KMS-11 (cell line): ENCODE measurements around the gene GALNT4.

ENCODE experiments used
- H2AFZ ChIP-seq: fragments of 200-600 bp; sonication (generic); 2 replicates; pipeline ENCODE4 v1.6.1; 2016; ENCODE audit warnings: antibody characterized with exemption, mixed run types, low read depth
- H3K27ac ChIP-seq: fragments of 200-600 bp; sonication (generic); 2 replicates; pipeline ENCODE4 v1.6.1; 2016; ENCODE audit warnings: mild to moderate bottlenecking, mixed run types
- H3K27me3 ChIP-seq: fragments of 200-600 bp; sonication (generic); 2 replicates; pipeline ENCODE4 v1.6.1; 2017; ENCODE audit warnings: mild to moderate bottlenecking, low read depth, mixed run types, moderate library complexity; ENCODE audit not compliant: insufficient read depth
- H3K36me3 ChIP-seq: fragments of 200-600 bp; sonication (generic); 2 replicates; pipeline ENCODE4 v1.6.1; 2017; ENCODE audit warnings: mild to moderate bottlenecking, mixed run types; ENCODE audit not compliant: insufficient read depth
- H3K4me1 ChIP-seq: fragments of 200-600 bp; sonication (generic); 2 replicates; pipeline ENCODE4 v1.6.1; 2016; ENCODE audit warnings: mild to moderate bottlenecking, low read depth, mixed run types; ENCODE audit not compliant: poor library complexity, severe bottlenecking
- H3K4me2 ChIP-seq: fragments of 200-600 bp; sonication (generic); 2 replicates; pipeline ENCODE4 v1.7.0; 2016; ENCODE audit warnings: mild to moderate bottlenecking, mixed run types
- H3K4me3 ChIP-seq: fragments of 200-600 bp; sonication (generic); IDR thresholded peaks from 2 replicates; pipeline ENCODE4 v1.6.1; 2017; ENCODE audit warnings: low read depth, low read length, mixed read lengths; ENCODE audit not compliant: insufficient read depth
- H3K79me2 ChIP-seq: fragments of 200-600 bp; sonication (generic); 2 replicates; pipeline ENCODE4 v1.6.1; 2016; ENCODE audit warnings: low read depth, mixed run types; ENCODE audit not compliant: insufficient read depth
- H3K9ac ChIP-seq: fragments of 200-600 bp; sonication (generic); 2 replicates; pipeline ENCODE4 v1.6.1; 2016; ENCODE audit warnings: mild to moderate bottlenecking, mixed run types
- H4K20me1 ChIP-seq: fragments of 200-600 bp; sonication (generic); 2 replicates; pipeline ENCODE4 v1.6.1; 2016; ENCODE audit warnings: mild to moderate bottlenecking, mixed run types; ENCODE audit not compliant: insufficient read depth
- TF ChIP-seq, protein P1 (sequence below): fragments of 200-600 bp; sonication (generic); conservative IDR thresholded peaks from 2 replicates; pipeline ENCODE4 v1.6.1; 2017; ENCODE audit warnings: low read depth, mild to moderate bottlenecking, antibody characterized with exemption, low read length, moderate library complexity, mixed read lengths

GALNT4 gene

GRCh38 chr12:89497467-89497866 is 27.1 kb downstream of the GALNT4 start:
- H2AFZ ChIP-seq, result no peak overlapping the region
- H3K4me2 ChIP-seq, result no peak overlapping the region
- no peak overlapping the region for H3K27ac ChIP-seq
- no peak overlapping the region for H3K4me3 ChIP-seq
- no peaks in the 10 kb centered on the region for H3K4me1 ChIP-seq
- H3K36me3 ChIP-seq, result no peaks in the 10 kb centered on the region
- no peaks in the 10 kb centered on the region for H4K20me1 ChIP-seq
- H3K9ac ChIP-seq, result no peak overlapping the region
- no peaks in the 10 kb centered on the region for H3K79me2 ChIP-seq
- no peaks in the 10 kb centered on the region for H3K27me3 ChIP-seq
- TF ChIP-seq, protein P1, sequence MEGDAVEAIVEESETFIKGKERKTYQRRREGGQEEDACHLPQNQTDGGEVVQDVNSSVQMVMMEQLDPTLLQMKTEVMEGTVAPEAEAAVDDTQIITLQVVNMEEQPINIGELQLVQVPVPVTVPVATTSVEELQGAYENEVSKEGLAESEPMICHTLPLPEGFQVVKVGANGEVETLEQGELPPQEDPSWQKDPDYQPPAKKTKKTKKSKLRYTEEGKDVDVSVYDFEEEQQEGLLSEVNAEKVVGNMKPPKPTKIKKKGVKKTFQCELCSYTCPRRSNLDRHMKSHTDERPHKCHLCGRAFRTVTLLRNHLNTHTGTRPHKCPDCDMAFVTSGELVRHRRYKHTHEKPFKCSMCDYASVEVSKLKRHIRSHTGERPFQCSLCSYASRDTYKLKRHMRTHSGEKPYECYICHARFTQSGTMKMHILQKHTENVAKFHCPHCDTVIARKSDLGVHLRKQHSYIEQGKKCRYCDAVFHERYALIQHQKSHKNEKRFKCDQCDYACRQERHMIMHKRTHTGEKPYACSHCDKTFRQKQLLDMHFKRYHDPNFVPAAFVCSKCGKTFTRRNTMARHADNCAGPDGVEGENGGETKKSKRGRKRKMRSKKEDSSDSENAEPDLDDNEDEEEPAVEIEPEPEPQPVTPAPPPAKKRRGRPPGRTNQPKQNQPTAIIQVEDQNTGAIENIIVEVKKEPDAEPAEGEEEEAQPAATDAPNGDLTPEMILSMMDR, result no peak

- TF ChIP-seq, protein P1, result no peak
- H3K4me3 ChIP-seq, result no peak overlapping the region
- no peak overlapping the region for H2AFZ ChIP-seq
- H3K27me3 ChIP-seq, result no peaks in the 10 kb centered on the region
- H3K36me3 ChIP-seq, result no peaks in the 10 kb centered on the region
- no peaks in the 10 kb centered on the region for H4K20me1 ChIP-seq
- no peaks in the 10 kb centered on the region for H3K79me2 ChIP-seq
- H3K4me1 ChIP-seq, result no peaks in the 10 kb centered on the region
- no peak overlapping the region for H3K27ac ChIP-seq
- H3K4me2 ChIP-seq, result no peak overlapping the region
- H3K9ac ChIP-seq, result no peak overlapping the region
Measured at GRCh38 chr12:89497005-89497404, 27.6 kb downstream of the GALNT4 start.

DNA sequence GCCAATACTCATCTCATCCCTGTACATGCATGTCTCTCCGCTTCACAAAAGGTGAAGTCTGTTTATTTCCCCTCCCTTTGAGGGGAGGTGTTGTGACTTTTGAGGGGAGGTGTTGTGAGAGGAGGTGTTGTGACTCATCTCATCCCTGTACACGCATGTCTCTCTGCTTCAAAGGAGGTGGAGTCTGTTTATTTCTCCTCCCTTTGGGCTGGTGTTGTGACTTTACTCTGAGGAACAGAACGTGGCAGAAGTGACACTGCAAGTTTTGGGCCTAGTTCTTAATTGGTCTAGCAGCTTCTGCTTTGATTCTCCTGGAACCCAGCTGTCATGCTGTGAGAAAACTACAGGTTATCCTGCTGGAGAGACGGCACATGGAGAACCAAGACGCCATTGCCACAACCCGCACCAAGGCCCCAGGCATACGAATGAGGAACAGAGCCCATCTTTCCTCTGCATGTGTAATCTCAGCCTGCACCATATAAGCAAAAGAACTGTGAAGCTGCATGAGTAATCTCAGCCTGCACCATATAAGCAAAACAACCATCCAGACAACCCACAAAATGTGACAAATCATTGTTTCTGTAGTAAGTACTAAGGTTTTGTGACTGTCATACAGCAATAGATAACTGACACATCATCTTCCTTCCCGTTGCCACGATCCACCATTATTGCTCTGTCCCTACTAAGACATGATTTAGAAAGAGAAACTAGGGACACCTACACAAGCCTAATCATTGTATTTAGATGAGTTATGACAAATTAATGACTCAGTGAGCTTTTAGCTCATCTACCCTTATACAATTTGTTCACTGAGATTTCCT is 30.0 kb downstream of the GALNT4 start:
- no peak overlapping the region for H3K4me2 ChIP-seq
- H3K4me3 ChIP-seq, result no peak overlapping the region
- no peaks in the 10 kb centered on the region for H3K27me3 ChIP-seq
- no peak overlapping the region for H3K9ac ChIP-seq
- H3K36me3 ChIP-seq, result no peaks in the 10 kb centered on the region
- no peaks in the 10 kb centered on the region for H3K4me1 ChIP-seq
- H3K79me2 ChIP-seq, result no peaks in the 10 kb centered on the region
- no peak overlapping the region for H2AFZ ChIP-seq
- H4K20me1 ChIP-seq, result no peaks in the 10 kb centered on the region
- H3K27ac ChIP-seq, result no peak overlapping the region
- TF ChIP-seq, protein P1, result no peak

DNA sequence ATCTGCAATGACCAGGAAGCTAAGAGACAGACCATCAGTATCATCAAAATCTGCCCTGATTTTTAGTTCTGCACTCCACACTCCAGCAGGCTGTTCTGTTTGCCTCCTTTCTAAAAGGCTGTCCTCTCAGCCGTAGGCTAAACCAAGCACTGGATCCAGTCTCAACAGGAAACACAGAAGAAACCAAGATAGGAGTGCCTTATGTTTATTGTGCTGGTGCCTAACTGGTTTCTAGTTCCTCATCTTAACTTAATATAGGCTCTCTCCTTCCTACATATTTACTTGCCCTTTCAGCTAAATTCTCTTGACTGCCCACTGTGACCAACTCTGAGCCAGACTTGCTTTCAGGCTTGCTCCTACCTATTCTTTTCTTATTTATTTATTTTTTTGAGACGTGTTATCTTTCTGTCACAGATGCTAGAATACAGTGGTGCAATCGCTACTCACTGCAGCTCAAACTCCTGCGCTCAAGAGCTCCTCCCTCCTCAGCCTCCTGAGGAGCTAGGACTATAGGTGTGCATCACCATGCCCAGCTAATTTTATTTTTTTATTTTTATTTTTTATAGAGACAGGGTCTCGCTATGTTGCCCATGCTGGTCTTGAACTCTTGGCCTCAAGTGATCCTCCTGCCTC is 30.8 kb downstream of the GALNT4 start:
- Histone ChIP-seq H3K27ac (no peak overlapping the region), H3K4me3 (no peak overlapping the region), H3K4me2 (no peak overlapping the region), H3K27me3 (no peaks in the 10 kb centered on the region), H3K4me1 (no peaks in the 10 kb centered on the region), H3K36me3 (no peaks in the 10 kb centered on the region), H2AFZ (no peak overlapping the region), H3K79me2 (no peaks in the 10 kb centered on the region), H3K9ac (no peak overlapping the region), H4K20me1 (no peaks in the 10 kb centered on the region)
- TF ChIP-seq, protein P1, result no peak
